Natural killer cell (primary cell): ENCODE data around the gene CEP112. TPM values are rescaled to one million over a fixed set of nuclear protein-coding genes. Genes with fewer than 3 reads are reported as not detected.

ENCODE experiments used
- ATAC-seq, 3 donors: fragments of 150-1000 bp in 2 of 3; fragments of 200-7000 bp in 1 of 3; cut with Tn5 transposase; 1 replicate in 1 of 3; 2 replicates in 2 of 3; pipeline ENCODE4 v1.10.0; 2021; ENCODE audit warnings: mild to moderate bottlenecking in 2 of 3, moderate library complexity in 2 of 3
- DNase-seq, 2 donors: peaks; one replicate each; pipeline versions ENCODE4 v3.0.0 to v3.0.0-alpha.2; 2013 to 2021; ENCODE audit warnings: mixed read lengths in 1 of 2
- H3K27ac ChIP-seq: one replicate; pipeline ENCODE4 v1.5.1; 2013; ENCODE audit warnings: mild to moderate bottlenecking, low read length
- H3K27me3 ChIP-seq: one replicate; pipeline ENCODE4 v1.6.1; 2013; ENCODE audit warnings: low read length; ENCODE audit not compliant: control insufficient read depth, insufficient read depth
- H3K36me3 ChIP-seq: one replicate; pipeline ENCODE4 v1.6.1; 2013; ENCODE audit warnings: low read length; ENCODE audit not compliant: control insufficient read depth, insufficient read depth
- H3K4me1 ChIP-seq: one replicate; pipeline ENCODE4 v1.6.1; 2013; ENCODE audit warnings: low read length; ENCODE audit not compliant: control insufficient read depth, insufficient read depth
- H3K4me3 ChIP-seq: one replicate; pipeline ENCODE4 v1.5.1; 2013; ENCODE audit warnings: low read length
- H3K9me3 ChIP-seq: one replicate; pipeline ENCODE4 v1.6.1; 2013; ENCODE audit warnings: low read length; ENCODE audit not compliant: control insufficient read depth, insufficient read depth
- H3K27ac Mint-ChIP-seq, 2 donors: one replicate each; pipeline ENCODE4 v1.8.0; 2022; ENCODE audit warnings: mild to moderate bottlenecking in 2 of 2, mixed read lengths in 2 of 2, moderate library complexity in 1 of 2
- H3K27me3 Mint-ChIP-seq, 2 donors: one replicate each; pipeline ENCODE4 v1.8.0; 2022; ENCODE audit warnings: low read depth in 2 of 2, mixed read lengths in 2 of 2
- H3K36me3 Mint-ChIP-seq: one replicate; pipeline ENCODE4 v1.8.0; 2022; ENCODE audit warnings: mixed read lengths
- H3K4me1 Mint-ChIP-seq, 2 donors: one replicate each; pipeline ENCODE4 v1.8.0; 2022; ENCODE audit warnings: mixed read lengths in 2 of 2
- H3K4me3 Mint-ChIP-seq: one replicate; pipeline ENCODE4 v1.8.0; 2022; ENCODE audit warnings: mild to moderate bottlenecking, moderate library complexity, mixed read lengths
- H3K9me3 Mint-ChIP-seq, 2 donors: one replicate each; pipeline ENCODE4 v1.8.0; 2022; ENCODE audit warnings: mixed read lengths in 2 of 2
- CTCF ChIP-seq: fragments of 200-600 bp; IDR thresholded peaks from one replicate; pipeline ENCODE4 v1.8.0; 2022; ENCODE audit warnings: antibody characterized with exemption
- WGBS: methylation state at CpG from one replicate; pipeline ENCODE4 v1.1.7; 2013; ENCODE audit warnings: missing lambda C conversion rate; ENCODE audit not compliant: insufficient coverage; 5-methylcytosine and 5-hydroxymethylcytosine counted together
- intact Hi-C: fragments of 100-400 bp; cut with micrococcal nuclease; formaldehyde crosslinking; loops from one replicate; pipeline ENCODE4 v1.14.2; 2022
- total RNA-seq, 4 donors: library from RNA; stranded (reverse); fragments of 120-200 nt in 1 of 4; gene quantifications; one replicate each; pipeline versions ENCODE4 v1.2.3 to v1.2.4, GENCODE V29; 2013 to 2022

Gene CEP112
- total RNA-seq, 3 donors from 2014 or later (not counting 1 experiment from before 2014, with no cell fraction given): 0.60 to 1.1 (median 0.85) TPM

- Mint-ChIP-seq H3K27ac (no peak overlapping the region), H3K4me3 (no peak overlapping the region), H3K4me1 (no peaks in the 10 kb centered on the region), H3K27me3 (peaks cover 0 to 7% of the 10 kb centered on the region in 2 donors), H3K36me3 (no peaks in the 10 kb centered on the region), H3K9me3 (no peaks in the 10 kb centered on the region)
- Histone ChIP-seq H3K27me3 (no peaks in the 10 kb centered on the region), H3K4me1 (no peaks in the 10 kb centered on the region), H3K36me3 (no peaks in the 10 kb centered on the region), H3K4me3 (no peak overlapping the region), H3K27ac (no peak overlapping the region), H3K9me3 (no peaks in the 10 kb centered on the region)
- intact Hi-C loops: no loop called here
- ATAC-seq (no peak), DNase-seq (no peak)
- no peak for TF ChIP-seq CTCF
Observed at GRCh38 chr17:65626451-65626850, 565.5 kb downstream of the CEP112 start.

- Histone ChIP-seq H3K4me3 (no peak overlapping the region), H3K27ac (no peak overlapping the region), H3K36me3 (no peaks in the 10 kb centered on the region), H3K9me3 (no peaks in the 10 kb centered on the region), H3K4me1 (no peaks in the 10 kb centered on the region), H3K27me3 (no peaks in the 10 kb centered on the region)
- WGBS: 100% methylated on average over 1 of the region's 1 CpG
- DNase-seq (no peak), ATAC-seq (no peak)
- TF ChIP-seq CTCF: no peak
- H3K27ac Mint-ChIP-seq: no peak overlapping the region
- H3K36me3 Mint-ChIP-seq: no peaks in the 10 kb centered on the region
- intact Hi-C loops: no loop called here
- H3K27me3 Mint-ChIP-seq: peaks cover 0 to 3% of the 10 kb centered on the region in 2 donors
- H3K4me1 Mint-ChIP-seq: no peaks in the 10 kb centered on the region
- no peak overlapping the region for H3K4me3 Mint-ChIP-seq
- H3K9me3 Mint-ChIP-seq: no peaks in the 10 kb centered on the region
Observed at GRCh38 chr17:65618516-65618915, 573.4 kb downstream of the CEP112 start.

GRCh38 chr17:65617496-65617895 lies 574.4 kb downstream of the CEP112 start:
- no peaks in the 10 kb centered on the region for H3K9me3 ChIP-seq
- DNase-seq (no peak), ATAC-seq (no peak)
- intact Hi-C loops: no loop called here
- Mint-ChIP-seq H3K4me1 (no peaks in the 10 kb centered on the region), H3K36me3 (no peaks in the 10 kb centered on the region), H3K4me3 (no peak overlapping the region), H3K27ac (no peak overlapping the region), H3K27me3 (peaks cover 0 to 3% of the 10 kb centered on the region in 2 donors), H3K9me3 (no peaks in the 10 kb centered on the region)
- no peaks in the 10 kb centered on the region for H3K36me3 ChIP-seq
- H3K4me1 ChIP-seq: no peaks in the 10 kb centered on the region
- H3K27ac ChIP-seq: no peak overlapping the region
- H3K27me3 ChIP-seq: no peaks in the 10 kb centered on the region
- H3K4me3 ChIP-seq: no peak overlapping the region
- no peak for TF ChIP-seq CTCF
- WGBS: 85% methylated on average over 11 of the region's 11 CpGs

- WGBS: 95% methylated on average over 2 of the region's 2 CpGs
- intact Hi-C loops: no loop called here
- DNase-seq (no peak), ATAC-seq (no peak)
- no peak overlapping the region for H3K4me3 Mint-ChIP-seq
- no peak overlapping the region for H3K4me3 ChIP-seq
- TF ChIP-seq CTCF: no peak
- no peaks in the 10 kb centered on the region for H3K36me3 ChIP-seq
- no peaks in the 10 kb centered on the region for H3K27me3 ChIP-seq
- peaks cover 0 to 10% of the 10 kb centered on the region in 2 donors for H3K27me3 Mint-ChIP-seq
- H3K4me1 Mint-ChIP-seq: no peaks in the 10 kb centered on the region
- H3K9me3 ChIP-seq: no peaks in the 10 kb centered on the region
- H3K9me3 Mint-ChIP-seq: no peaks in the 10 kb centered on the region
- H3K4me1 ChIP-seq: no peaks in the 10 kb centered on the region
- no peak overlapping the region for H3K27ac ChIP-seq
- H3K27ac Mint-ChIP-seq: no peak overlapping the region
- H3K36me3 Mint-ChIP-seq: no peaks in the 10 kb centered on the region
Observed at GRCh38 chr17:65609749-65610148, 582.2 kb downstream of the CEP112 start.
